Ishikawa (cell line): ENCODE data around the gene PAPLN.

Experiments
- CEBPB ChIP-seq: IDR thresholded peaks from 2 replicates; pipeline ENCODE4 v1.6.1; 2012
- CREB1 ChIP-seq: IDR thresholded peaks from 2 replicates; pipeline ENCODE4 v1.6.1; 2012; ENCODE audit warnings: low read depth
- EGR1 ChIP-seq: IDR thresholded peaks from 2 replicates; pipeline ENCODE4 v1.6.1; 2012
- EP300 ChIP-seq: IDR thresholded peaks from 2 replicates; pipeline ENCODE4 v1.6.1; 2012; ENCODE audit warnings: borderline replicate concordance
- FOXM1 ChIP-seq: IDR thresholded peaks from 2 replicates; pipeline ENCODE4 v1.6.1; 2012; ENCODE audit warnings: low read depth, borderline replicate concordance
- NFIC ChIP-seq: IDR thresholded peaks from 2 replicates; pipeline ENCODE4 v1.6.1; 2012
- RAD21 ChIP-seq: IDR thresholded peaks from 2 replicates; pipeline ENCODE4 v1.6.1; 2012; ENCODE audit warnings: low read depth
- REST ChIP-seq: IDR thresholded peaks from 2 replicates; pipeline ENCODE4 v1.6.1; 2012; ENCODE audit warnings: low read depth, mild to moderate bottlenecking
- TAF1 ChIP-seq: IDR thresholded peaks from 2 replicates; pipeline ENCODE4 v1.6.1; 2012; ENCODE audit warnings: low read depth, mild to moderate bottlenecking
- TCF12 ChIP-seq: IDR thresholded peaks from 2 replicates; pipeline ENCODE4 v1.6.1; 2012; ENCODE audit warnings: low read depth
- TEAD4 ChIP-seq: IDR thresholded peaks from 2 replicates; pipeline ENCODE4 v1.6.1; 2012
- USF1 ChIP-seq: IDR thresholded peaks from 2 replicates; pipeline ENCODE4 v1.6.1; 2012
- YY1 ChIP-seq: IDR thresholded peaks from 2 replicates; pipeline ENCODE4 v1.6.1; 2012; ENCODE audit warnings: low read depth
- ZBTB7A ChIP-seq: IDR thresholded peaks from 2 replicates; pipeline ENCODE4 v1.6.1; 2012; ENCODE audit warnings: low read depth
- TF ChIP-seq, protein P1 (sequence below): IDR thresholded peaks from 2 replicates; pipeline ENCODE4 v1.6.1; 2012

Gene PAPLN

DNA sequence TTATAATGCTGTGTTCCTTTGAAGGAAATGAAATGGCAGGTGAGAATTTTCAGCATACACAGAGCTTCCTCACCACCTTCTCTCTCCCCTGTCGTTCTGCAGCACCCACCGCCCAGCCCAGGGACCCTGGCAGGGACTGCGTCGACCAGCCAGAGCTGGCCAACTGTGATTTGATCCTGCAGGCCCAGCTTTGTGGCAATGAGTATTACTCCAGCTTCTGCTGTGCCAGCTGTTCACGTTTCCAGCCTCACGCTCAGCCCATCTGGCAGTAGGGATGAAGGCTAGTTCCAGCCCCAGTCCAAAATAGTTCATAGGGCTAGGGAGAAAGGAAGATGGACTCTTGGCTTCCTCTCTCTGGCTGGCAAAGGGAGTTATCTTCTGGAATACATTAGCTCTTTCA, 35.1 kb downstream of the PAPLN start:
- TF ChIP-seq REST (no peak), ZBTB7A (no peak), NFIC (no peak), CEBPB (no peak), RAD21 (no peak), TAF1 (no peak), FOXM1 (no peak), USF1 (no peak), EGR1 (no peak), TCF12 (no peak), TEAD4 (no peak), YY1 (no peak), CREB1 (no peak), EP300 (no peak)
- TF ChIP-seq, protein P1, sequence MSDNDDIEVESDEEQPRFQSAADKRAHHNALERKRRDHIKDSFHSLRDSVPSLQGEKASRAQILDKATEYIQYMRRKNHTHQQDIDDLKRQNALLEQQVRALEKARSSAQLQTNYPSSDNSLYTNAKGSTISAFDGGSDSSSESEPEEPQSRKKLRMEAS: no peak

DNA sequence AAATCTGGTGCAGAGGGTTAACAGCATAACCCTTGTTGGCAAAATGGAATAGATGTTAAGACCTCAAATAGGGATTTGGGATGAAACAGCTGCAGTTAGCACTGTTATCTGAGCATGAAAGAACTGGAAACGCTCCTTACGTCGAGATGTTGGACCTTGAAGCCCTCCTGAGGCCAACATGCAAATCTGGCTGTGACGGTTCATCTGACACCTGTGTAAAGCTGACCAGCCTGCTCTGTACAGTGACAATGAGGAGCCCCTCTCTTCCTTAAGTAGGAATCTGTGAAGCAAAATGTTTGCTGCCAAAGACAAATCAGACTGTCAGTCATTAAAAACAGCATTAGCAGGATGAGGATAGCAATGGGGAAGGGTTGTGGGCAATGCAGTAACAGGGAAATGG, 36.5 kb downstream of the PAPLN start:
- no peak for TF ChIP-seq ZBTB7A
- no peak for TF ChIP-seq RAD21
- TF ChIP-seq TAF1: no peak
- TF ChIP-seq EP300: no peak
- no peak for TF ChIP-seq FOXM1
- no peak for TF ChIP-seq USF1
- no peak for TF ChIP-seq CREB1
- no peak for TF ChIP-seq TEAD4
- no peak for TF ChIP-seq EGR1
- TF ChIP-seq NFIC: no peak
- TF ChIP-seq TCF12: no peak
- no peak for TF ChIP-seq CEBPB
- TF ChIP-seq, protein P1: no peak
- TF ChIP-seq REST: no peak
- TF ChIP-seq YY1: no peak

DNA sequence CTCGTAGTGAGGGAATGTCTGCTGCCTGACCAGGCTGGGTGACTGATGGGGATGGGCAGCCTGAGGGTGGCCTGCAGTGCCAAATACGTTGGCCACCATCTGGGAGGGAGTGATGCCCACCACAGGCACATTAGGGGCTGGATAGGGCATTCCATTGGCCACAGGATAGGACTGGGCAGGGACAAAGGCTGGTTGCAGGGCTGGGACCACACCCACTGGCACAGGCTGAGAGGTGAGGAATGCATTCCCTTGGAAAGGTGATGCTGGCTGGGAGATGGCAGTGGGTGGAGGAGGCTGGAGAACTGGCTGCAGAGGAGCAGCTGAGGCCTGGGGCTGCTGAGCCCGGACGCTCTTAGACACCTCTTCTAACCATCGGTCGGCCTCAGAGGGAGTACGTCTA, 39.5 kb downstream of the PAPLN start:
- TF ChIP-seq FOXM1 (no peak), TAF1 (no peak), ZBTB7A (no peak), EGR1 (no peak), NFIC (no peak), REST (no peak), TCF12 (no peak), EP300 (no peak), USF1 (no peak), YY1 (no peak), CEBPB (no peak), TEAD4 (no peak), CREB1 (no peak), RAD21 (no peak)
- TF ChIP-seq, protein P1: no peak

GRCh38 chr14:73277376-73277775, 40.1 kb downstream of the PAPLN start:
- TF ChIP-seq, protein P1: no peak
- TF ChIP-seq TEAD4 (no peak), NFIC (no peak), EP300 (no peak), RAD21 (no peak), USF1 (no peak)
